ENCODE data around the gene DCX.

The DCX gene

GRCh38 chrX:111254896-111255693 is 156.9 kb downstream of the DCX start:
- no peak for DNase-seq (ENCODE audit: low read depth)
- H3K4me3 ChIP-seq (ENCODE audit: low read depth, low read length) = no peak overlapping the region

- DNase-seq (ENCODE audit: low read depth) = no peak
- H3K4me3 ChIP-seq (ENCODE audit: low read depth, low read length) = no peak overlapping the region
Measured at GRCh38 chrX:111244235-111244750, 167.7 kb downstream of the DCX start.
